HepG2 (cell line): ENCODE results near the gene NDUFAF3. TPM values are rescaled to one million over a fixed set of nuclear protein-coding genes. Genes with fewer than 3 reads are reported as not detected.

ENCODE experiments used
- BORCS8-MEF2B ChIP-seq: sonication (generic); formaldehyde crosslinking; IDR thresholded peaks from 2 replicates; pipeline ENCODE4 v1.8.0; 2022; ENCODE audit warnings: mild to moderate bottlenecking, missing genetic modification reagents
- DNMT3B ChIP-seq: conservative IDR thresholded peaks from 2 replicates; pipeline ENCODE4 v1.6.1; 2016; ENCODE audit warnings: missing biosample characterization, control low read depth
- GATA4 ChIP-seq: sonication (generic); IDR thresholded peaks from 2 replicates; pipeline ENCODE4 v1.6.1; 2016; ENCODE audit warnings: antibody characterized with exemption, low read depth, borderline replicate concordance
- HNF4G ChIP-seq, 2 experiments: sonication (generic) in 1 of 2; formaldehyde crosslinking in 1 of 2; IDR thresholded peaks; 2 replicates each; pipeline versions ENCODE4 v1.4.0 to v1.6.1; 2011 to 2020; ENCODE audit warnings: borderline replicate concordance in 2 of 2, low read depth in 2 of 2, mild to moderate bottlenecking in 2 of 2, low read length in 1 of 2, missing genetic modification reagents in 1 of 2, moderate library complexity in 1 of 2
- HNRNPK ChIP-seq: fragments of 200-400 bp; formaldehyde crosslinking; IDR thresholded peaks from 2 replicates; pipeline ENCODE4 v1.6.1; 2018; ENCODE audit warnings: low read length, low read depth, moderate library complexity, mild to moderate bottlenecking; ENCODE audit not compliant: poor library complexity, severe bottlenecking
- HNRNPUL1 ChIP-seq: fragments of 200-400 bp; formaldehyde crosslinking; IDR thresholded peaks from 2 replicates; pipeline ENCODE4 v1.6.1; 2017; ENCODE audit warnings: low read depth, mild to moderate bottlenecking, low read length, moderate library complexity
- KLF16 ChIP-seq, 2 experiments: sonication (generic) in 1 of 2; formaldehyde crosslinking in 1 of 2; IDR thresholded peaks; 2 replicates each; pipeline versions ENCODE4 v1.6.1 to v1.8.0; 2016 to 2023; ENCODE audit warnings: missing genetic modification reagents in 2 of 2, missing compliant biosample characterization in 1 of 2
- MIXL1 ChIP-seq: IDR thresholded peaks from 2 replicates; pipeline ENCODE4 v1.6.1; 2016
- RAD51 ChIP-seq: fragments of 450-650 bp; IDR thresholded peaks from 2 replicates; pipeline ENCODE4 v1.6.1; 2016; ENCODE audit warnings: borderline replicate concordance
- RARA ChIP-seq: IDR thresholded peaks from 2 replicates; pipeline ENCODE4 v1.6.1; 2016; ENCODE audit warnings: missing genetic modification reagents, missing compliant biosample characterization
- SAFB2 ChIP-seq: sonication (generic); formaldehyde crosslinking; IDR thresholded peaks from 2 replicates; pipeline ENCODE4 v1.5.1; 2020; ENCODE audit warnings: missing genetic modification reagents, low read depth, mild to moderate bottlenecking, borderline replicate concordance
- SCMH1 ChIP-seq: sonication (generic); formaldehyde crosslinking; IDR thresholded peaks from 2 replicates; pipeline ENCODE4 v1.9.0; 2021; ENCODE audit warnings: missing genetic modification reagents, mild to moderate bottlenecking, borderline replicate concordance
- SKI ChIP-seq: fragments of 450-650 bp; IDR thresholded peaks from one replicate; pipeline ENCODE4 v1.6.1; 2018; ENCODE audit warnings: mild to moderate bottlenecking; ENCODE audit not compliant: partially characterized antibody
- TP53 ChIP-seq: sonication (generic); formaldehyde crosslinking; conservative IDR thresholded peaks from 2 replicates; pipeline ENCODE4 v1.4.0; 2020; ENCODE audit warnings: missing genetic modification reagents
- XBP1 ChIP-seq: sonication (generic); formaldehyde crosslinking; IDR thresholded peaks from 2 replicates; pipeline ENCODE4 v1.5.0; 2020; ENCODE audit warnings: missing genetic modification reagents
- ZNF232 ChIP-seq: sonication (generic); formaldehyde crosslinking; IDR thresholded peaks from 2 replicates; pipeline ENCODE4 v1.4.0; 2020; ENCODE audit warnings: missing genetic modification reagents, borderline replicate concordance
- ZNF367 ChIP-seq: sonication (generic); formaldehyde crosslinking; IDR thresholded peaks from 2 replicates; pipeline ENCODE4 v1.4.0; 2020; ENCODE audit warnings: missing genetic modification reagents, borderline replicate concordance
- ZNF382 ChIP-seq: sonication (generic); formaldehyde crosslinking; IDR thresholded peaks from 2 replicates; pipeline ENCODE4 v1.5.0; 2020; ENCODE audit warnings: missing genetic modification reagents, mild to moderate bottlenecking, borderline replicate concordance
- ZNF446 ChIP-seq: sonication (generic); formaldehyde crosslinking; IDR thresholded peaks from 2 replicates; pipeline ENCODE4 v1.5.0; 2020; ENCODE audit warnings: mild to moderate bottlenecking, missing genetic modification reagents
- ZNF501 ChIP-seq: sonication (generic); formaldehyde crosslinking; IDR thresholded peaks from 2 replicates; pipeline ENCODE4 v1.5.1; 2020; ENCODE audit warnings: mild to moderate bottlenecking, moderate library complexity, missing genetic modification reagents
- polyA plus RNA-seq, 8 experiments: library from polyadenylated mRNA; depleted of rRNA in 3 of 8; stranded (reverse) in 7 of 8; unstranded in 1 of 8; fragments of >200 nt; fragmentation: Illumina TruSeq in 4 of 8; extraction: Trizol in 4 of 8; gene quantifications; 2 replicates each; pipeline versions ENCODE4 v1.2.1 to v1.2.3, GENCODE V29; 2011 to 2016; ENCODE audit warnings: low read depth in 4 of 8, missing spikeins in 1 of 8, mixed read lengths in 1 of 8; ENCODE audit not compliant: insufficient read depth in 1 of 8
- total RNA-seq, 5 experiments: library from RNA; depleted of rRNA; stranded (reverse); fragments of >200 nt; fragmentation: Illumina TruSeq; extraction: Trizol; gene quantifications; 2 replicates each; pipeline ENCODE4 v1.2.3, GENCODE V29; 2016; ENCODE audit warnings: low read depth in 1 of 5
- TF ChIP-seq, protein P1 (sequence below): sonication (generic); formaldehyde crosslinking; IDR thresholded peaks from 2 replicates; pipeline ENCODE4 v1.8.0; 2022; ENCODE audit warnings: missing genetic modification reagents, mild to moderate bottlenecking, borderline replicate concordance
- TF ChIP-seq, protein P2 (sequence below): sonication (generic); formaldehyde crosslinking; IDR thresholded peaks from 2 replicates; pipeline ENCODE4 v1.4.0; 2020; ENCODE audit warnings: missing genetic modification reagents
- TF ChIP-seq, protein P3 (sequence below): sonication (generic); formaldehyde crosslinking; IDR thresholded peaks from 2 replicates; pipeline ENCODE4 v1.4.0; 2020; ENCODE audit warnings: mild to moderate bottlenecking, low read depth, missing genetic modification reagents
- TF ChIP-seq, protein P4 (sequence below): IDR thresholded peaks from 2 replicates; pipeline ENCODE4 v1.6.1; 2016; ENCODE audit warnings: missing compliant biosample characterization, missing genetic modification reagents, borderline replicate concordance

The NDUFAF3 gene
- total and polyA plus RNA-seq, 2 of the 13 experiments (the other 11 are each of a cell fraction or from before 2014, with no cell fraction given): 39.0 to 50.0 TPM

DNA sequence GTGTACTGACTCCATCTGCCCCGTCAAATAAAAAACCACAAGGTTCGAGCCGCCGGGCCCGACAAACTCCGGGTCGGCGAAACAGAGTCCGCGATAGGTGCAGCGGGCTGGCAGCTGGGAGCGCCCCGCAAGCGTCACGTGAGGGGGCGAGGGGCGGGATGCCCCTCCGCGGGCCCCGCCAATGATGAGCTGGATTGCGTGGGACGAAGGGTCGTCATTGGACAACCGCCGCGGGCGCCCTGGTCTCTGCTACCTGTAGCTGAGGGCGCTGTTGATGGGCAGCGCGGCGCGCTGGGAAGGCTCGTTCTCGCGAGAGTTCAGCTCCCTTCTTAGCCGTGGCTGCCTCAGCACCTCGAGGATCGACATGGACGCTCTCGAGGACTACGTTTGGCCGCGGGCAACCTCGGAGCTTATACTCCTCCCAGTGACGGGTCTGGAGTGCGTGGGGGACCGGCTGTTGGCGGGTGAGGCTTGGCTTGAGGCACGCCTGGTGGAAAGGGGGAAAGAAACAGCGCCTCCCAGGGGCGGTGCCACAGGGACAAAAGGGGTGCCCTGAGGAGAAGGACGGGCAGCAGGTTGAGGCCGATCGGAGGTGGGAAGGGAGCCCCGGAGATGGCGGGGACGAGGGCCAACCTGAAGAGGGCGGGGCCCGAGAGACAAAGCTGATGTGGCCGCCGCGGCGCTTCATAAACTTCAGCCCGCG is 14.7 kb upstream of the NDUFAF3 start, which contains the start of gene WDR6 (continued):
- TF ChIP-seq GATA4 (no peak), ZNF446 (no peak), BORCS8-MEF2B (CRISPR knock-in tag) (peak; percentile 88), ZNF501 (CRISPR knock-in tag) (peak; percentile 90), RAD51 (peak; percentile 83), SAFB2 (0 out of 2 replicates have a peak, but pooled peaks have one; percentile 57), KLF16 (CRISPR knock-in tag; IDR thresholded peaks at IDR 0.05) (peak in 1 of 2 experiments; percentile 80; a peak in 2 of 4 replicates), HNRNPK (no peak), MIXL1 (CRISPR knock-in tag) (0 out of 2 replicates have a peak, but pooled peaks have one; percentile 35), TP53 (CRISPR knock-in tag) (0 out of 2 replicates have a peak, but pooled peaks have one; percentile 31), ZNF367 (CRISPR knock-in tag) (no peak; the same call in 1 of the 2 replicates), RARA (CRISPR knock-in tag) (0 out of 2 replicates have a peak, but pooled peaks have one; percentile 12), HNF4G (IDR thresholded peaks at IDR 0.05; ENCODE audit: borderline replicate concordance, low read depth, low read length) (no peak), HNF4G (CRISPR knock-in tag; IDR thresholded peaks at IDR 0.05; ENCODE audit: borderline replicate concordance, low read depth) (no peak), SKI (no peak), ZNF382 (no peak), XBP1 (CRISPR knock-in tag) (no peak; the same call in 1 of the 2 replicates), HNRNPUL1 (no peak), ZNF232 (peak; percentile 71; the same call in 1 of the 2 replicates), DNMT3B (0 out of 2 replicates have a peak, but pooled peaks have one; percentile 26), SCMH1 (CRISPR knock-in tag) (no peak)
- TF ChIP-seq, protein P1, sequence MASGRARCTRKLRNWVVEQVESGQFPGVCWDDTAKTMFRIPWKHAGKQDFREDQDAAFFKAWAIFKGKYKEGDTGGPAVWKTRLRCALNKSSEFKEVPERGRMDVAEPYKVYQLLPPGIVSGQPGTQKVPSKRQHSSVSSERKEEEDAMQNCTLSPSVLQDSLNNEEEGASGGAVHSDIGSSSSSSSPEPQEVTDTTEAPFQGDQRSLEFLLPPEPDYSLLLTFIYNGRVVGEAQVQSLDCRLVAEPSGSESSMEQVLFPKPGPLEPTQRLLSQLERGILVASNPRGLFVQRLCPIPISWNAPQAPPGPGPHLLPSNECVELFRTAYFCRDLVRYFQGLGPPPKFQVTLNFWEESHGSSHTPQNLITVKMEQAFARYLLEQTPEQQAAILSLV (CRISPR knock-in tag): no peak
- TF ChIP-seq, protein P2, sequence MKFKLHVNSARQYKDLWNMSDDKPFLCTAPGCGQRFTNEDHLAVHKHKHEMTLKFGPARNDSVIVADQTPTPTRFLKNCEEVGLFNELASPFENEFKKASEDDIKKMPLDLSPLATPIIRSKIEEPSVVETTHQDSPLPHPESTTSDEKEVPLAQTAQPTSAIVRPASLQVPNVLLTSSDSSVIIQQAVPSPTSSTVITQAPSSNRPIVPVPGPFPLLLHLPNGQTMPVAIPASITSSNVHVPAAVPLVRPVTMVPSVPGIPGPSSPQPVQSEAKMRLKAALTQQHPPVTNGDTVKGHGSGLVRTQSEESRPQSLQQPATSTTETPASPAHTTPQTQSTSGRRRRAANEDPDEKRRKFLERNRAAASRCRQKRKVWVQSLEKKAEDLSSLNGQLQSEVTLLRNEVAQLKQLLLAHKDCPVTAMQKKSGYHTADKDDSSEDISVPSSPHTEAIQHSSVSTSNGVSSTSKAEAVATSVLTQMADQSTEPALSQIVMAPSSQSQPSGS (CRISPR knock-in tag): peak; percentile 72
- TF ChIP-seq, protein P3, sequence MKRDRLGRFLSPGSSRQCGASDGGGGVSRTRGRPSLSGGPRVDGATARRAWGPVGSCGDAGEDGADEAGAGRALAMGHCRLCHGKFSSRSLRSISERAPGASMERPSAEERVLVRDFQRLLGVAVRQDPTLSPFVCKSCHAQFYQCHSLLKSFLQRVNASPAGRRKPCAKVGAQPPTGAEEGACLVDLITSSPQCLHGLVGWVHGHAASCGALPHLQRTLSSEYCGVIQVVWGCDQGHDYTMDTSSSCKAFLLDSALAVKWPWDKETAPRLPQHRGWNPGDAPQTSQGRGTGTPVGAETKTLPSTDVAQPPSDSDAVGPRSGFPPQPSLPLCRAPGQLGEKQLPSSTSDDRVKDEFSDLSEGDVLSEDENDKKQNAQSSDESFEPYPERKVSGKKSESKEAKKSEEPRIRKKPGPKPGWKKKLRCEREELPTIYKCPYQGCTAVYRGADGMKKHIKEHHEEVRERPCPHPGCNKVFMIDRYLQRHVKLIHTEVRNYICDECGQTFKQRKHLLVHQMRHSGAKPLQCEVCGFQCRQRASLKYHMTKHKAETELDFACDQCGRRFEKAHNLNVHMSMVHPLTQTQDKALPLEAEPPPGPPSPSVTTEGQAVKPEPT (CRISPR knock-in tag): peak; percentile 23; the same call in 1 of the 2 replicates
- TF ChIP-seq, protein P4, sequence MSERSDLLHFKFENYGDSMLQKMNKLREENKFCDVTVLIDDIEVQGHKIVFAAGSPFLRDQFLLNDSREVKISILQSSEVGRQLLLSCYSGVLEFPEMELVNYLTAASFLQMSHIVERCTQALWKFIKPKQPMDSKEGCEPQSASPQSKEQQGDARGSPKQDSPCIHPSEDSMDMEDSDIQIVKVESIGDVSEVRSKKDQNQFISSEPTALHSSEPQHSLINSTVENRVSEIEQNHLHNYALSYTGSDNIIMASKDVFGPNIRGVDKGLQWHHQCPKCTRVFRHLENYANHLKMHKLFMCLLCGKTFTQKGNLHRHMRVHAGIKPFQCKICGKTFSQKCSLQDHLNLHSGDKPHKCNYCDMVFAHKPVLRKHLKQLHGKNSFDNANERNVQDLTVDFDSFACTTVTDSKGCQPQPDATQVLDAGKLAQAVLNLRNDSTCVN (CRISPR knock-in tag): no peak; the same call in 1 of the 2 replicates
